ENCODE measurements around the gene TPI1. TPM values are rescaled to one million over a fixed set of nuclear protein-coding genes. Genes with fewer than 3 reads are reported as not detected.

Gene TPI1
- total RNA-seq, 1 experiment from 2014 or later = 1,141 TPM

GRCh38 chr12:6831450-6831995, 35.8 kb upstream of the TPI1 start:
- H3K36me3 ChIP-seq (ENCODE audit: control insufficient read depth, insufficient read depth, low read length) = no peaks in the 10 kb centered on the region; the same call in 1 of the 2 replicates

GRCh38 chr12:6832125-6832524, 35.2 kb upstream of the TPI1 start:
- Mint-ChIP-seq H3K36me3 (ENCODE audit: insufficient read depth, unreplicated experiment) (peaks cover 37% of the 10 kb centered on the region), H3K9me3 (ENCODE audit: unreplicated experiment) (no peaks in the 10 kb centered on the region), H3K27me3 (ENCODE audit: insufficient read depth, unreplicated experiment) (peaks cover 7% of the 10 kb centered on the region), H3K27ac (ENCODE audit: unreplicated experiment) (no peak overlapping the region), H3K4me1 (ENCODE audit: low read depth, unreplicated experiment) (peaks cover 33% of the 10 kb centered on the region), H3K4me3 (ENCODE audit: unreplicated experiment) (no peak overlapping the region)
- Histone ChIP-seq H3K4me3 (ENCODE audit: low read depth, low read length) (no peak overlapping the region), H3K27me3 (replicated peaks; ENCODE audit: control insufficient read depth, insufficient read depth, low read length) (no peaks in the 10 kb centered on the region; the same call in 1 of the 2 replicates), H3K4me1 (peaks cover 18% of the 10 kb centered on the region), H3K9me3 (no peaks in the 10 kb centered on the region), H3K36me3 (ENCODE audit: control insufficient read depth, insufficient read depth, low read length) (no peaks in the 10 kb centered on the region; the same call in 1 of the 2 replicates)
- POLR2A ChIA-PET = no interaction called here
- intact Hi-C loops (cut with micrococcal nuclease; ENCODE audit: unreplicated experiment) = no loop called here
- no peak for TF ChIP-seq CTCF (IDR thresholded peaks at IDR 0.05; ENCODE audit: insufficient read depth in 1 of 2, low read depth in 1 of 2, low read length in 1 of 2, severe bottlenecking in 1 of 2, unreplicated experiment in 1 of 2)
- DNase-seq = no peak
- CTCF ChIA-PET = interaction anchor here (0.5 to 2.1 kb wide), 5 partner anchors 79 to 1806 kb away, joined by 3 to 6 read pairs (median 4); partner anchors contain the start of genes COPS7A and MLF2
- no TSS peak for BruUV-seq (replicated peaks)

More at GRCh38 chr12:6831450-6831995, 35.8 kb upstream of the TPI1 start:
- H3K36me3 Mint-ChIP-seq (ENCODE audit: insufficient read depth, unreplicated experiment) = peaks cover 37% of the 10 kb centered on the region
- peaks cover 20% of the 10 kb centered on the region for H3K4me1 ChIP-seq
- H3K4me3 Mint-ChIP-seq (ENCODE audit: unreplicated experiment) = no peak overlapping the region
- H3K9me3 Mint-ChIP-seq (ENCODE audit: unreplicated experiment) = no peaks in the 10 kb centered on the region
- H3K9me3 ChIP-seq = no peaks in the 10 kb centered on the region
- CTCF ChIA-PET = interaction anchor here (0.5 to 2.1 kb wide), 6 partner anchors 21 to 1807 kb away, joined by 3 to 6 read pairs (median 4); partner anchors contain the start of genes COPS7A, MLF2 and USP5
- no peak for TF ChIP-seq CTCF (IDR thresholded peaks at IDR 0.05; ENCODE audit: insufficient read depth in 1 of 2, low read depth in 1 of 2, low read length in 1 of 2, severe bottlenecking in 1 of 2, unreplicated experiment in 1 of 2)
- POLR2A ChIA-PET = no interaction called here
- DNase-seq = no peak
- peaks cover 33% of the 10 kb centered on the region for H3K4me1 Mint-ChIP-seq (ENCODE audit: low read depth, unreplicated experiment)
- peaks cover 7% of the 10 kb centered on the region for H3K27me3 Mint-ChIP-seq (ENCODE audit: insufficient read depth, unreplicated experiment)
- no peaks in the 10 kb centered on the region; the same call in 1 of the 2 replicates for H3K27me3 ChIP-seq (replicated peaks; ENCODE audit: control insufficient read depth, insufficient read depth, low read length)
- no peak overlapping the region for H3K4me3 ChIP-seq (ENCODE audit: low read depth, low read length)
- H3K27ac Mint-ChIP-seq (ENCODE audit: unreplicated experiment) = no peak overlapping the region
- no TSS peak for BruUV-seq (replicated peaks)
- intact Hi-C loops (cut with micrococcal nuclease; ENCODE audit: unreplicated experiment) = no loop called here

GRCh38 chr12:6833189-6833890, 34.0 kb upstream of the TPI1 start:
- H3K36me3 ChIP-seq (ENCODE audit: control insufficient read depth, insufficient read depth, low read length) = no peaks in the 10 kb centered on the region; the same call in 1 of the 2 replicates
- BruUV-seq (replicated peaks) = no TSS peak

More at GRCh38 chr12:6833189-6833890, 34.0 kb upstream of the TPI1 start:
- no peaks in the 10 kb centered on the region for H3K9me3 ChIP-seq
- no peak for TF ChIP-seq CTCF (IDR thresholded peaks at IDR 0.05; ENCODE audit: insufficient read depth in 1 of 2, low read depth in 1 of 2, low read length in 1 of 2, severe bottlenecking in 1 of 2, unreplicated experiment in 1 of 2)
- H3K4me1 Mint-ChIP-seq (ENCODE audit: low read depth, unreplicated experiment) = peaks cover 21% of the 10 kb centered on the region
- CTCF ChIA-PET = interaction anchor here (0.8 to 4.4 kb wide), 3 partner anchors 80 to 112 kb away, joined by 3 to 35 read pairs (median 6); partner anchors contain the start of gene MLF2
- DNase-seq = no peak
- H3K4me1 ChIP-seq = peaks cover 14% of the 10 kb centered on the region
- H3K27me3 Mint-ChIP-seq (ENCODE audit: insufficient read depth, unreplicated experiment) = no peaks in the 10 kb centered on the region
- H3K27me3 ChIP-seq (replicated peaks; ENCODE audit: control insufficient read depth, insufficient read depth, low read length) = no peaks in the 10 kb centered on the region; the same call in 1 of the 2 replicates
- POLR2A ChIA-PET = interaction anchor here (1.6 kb wide), 1 partner anchor 18 kb away, joined by 8 read pairs; the partner anchor contains the start of genes CDCA3 and USP5
- intact Hi-C loops (cut with micrococcal nuclease; ENCODE audit: unreplicated experiment) = no loop called here
- no peak overlapping the region for H3K27ac Mint-ChIP-seq (ENCODE audit: unreplicated experiment)
- no peak overlapping the region for H3K4me3 ChIP-seq (ENCODE audit: low read depth, low read length)
- peaks cover 37% of the 10 kb centered on the region for H3K36me3 Mint-ChIP-seq (ENCODE audit: insufficient read depth, unreplicated experiment)
- no peak overlapping the region for H3K4me3 Mint-ChIP-seq (ENCODE audit: unreplicated experiment)
- no peaks in the 10 kb centered on the region for H3K9me3 Mint-ChIP-seq (ENCODE audit: unreplicated experiment)
